HL-60 (cell line): Measurements from ENCODE around the gene PNMA6A.
"Not testable (repeated sequence)": the region's sequence is repeated elsewhere in the genome, so short reads cannot be mapped to it uniquely, and the experiment has no call there.

Experiments
- CTCF ChIP-seq: IDR thresholded peaks from one replicate; pipeline ENCODE4 v1.5.1; 2011; ENCODE audit warnings: low read length, control low read depth, inconsistent platforms; ENCODE audit not compliant: insufficient read depth
- POLR2AphosphoS5 ChIP-seq: IDR thresholded peaks from 2 replicates; pipeline ENCODE4 v1.6.1; 2012; ENCODE audit warnings: low read depth
- REST ChIP-seq: IDR thresholded peaks from 2 replicates; pipeline ENCODE4 v1.6.1; 2012; ENCODE audit warnings: low read depth; ENCODE audit not compliant: insufficient replicate concordance

DNA sequence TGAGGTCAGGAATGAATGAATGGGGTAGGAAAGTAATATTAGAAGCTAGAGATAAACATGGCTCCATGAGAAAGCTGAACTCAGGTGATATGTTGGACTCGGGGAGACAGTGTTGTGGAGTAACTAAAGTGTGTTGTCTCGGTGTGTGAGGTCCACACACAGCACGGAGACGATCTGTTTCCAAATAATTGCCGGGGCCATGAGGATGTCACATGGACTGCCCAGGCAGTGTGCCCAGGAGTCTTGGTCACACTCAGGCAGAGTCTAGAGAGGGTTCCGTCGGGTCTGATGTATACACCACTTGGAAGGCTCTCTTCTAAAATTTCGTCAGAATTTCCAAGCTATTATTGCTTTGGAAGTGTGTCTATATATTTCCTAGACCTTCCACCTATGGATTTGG, 48.0 kb downstream of the PNMA6A start:
- TF ChIP-seq CTCF, POLR2AphosphoS5, REST: not testable (repeated sequence)
